ENCODE measurements around the gene PCGF1.

PCGF1 gene

GRCh38 chr2:74503506-74504475 is 3.7 kb downstream of the PCGF1 start:
- WGBS (ENCODE audit: insufficient coverage, insufficient read length) = no CpG with 5 or more reads among the region's 45 CpGs
- peaks cover 62% of the 10 kb centered on the region for H3K27me3 ChIP-seq (ENCODE audit: control insufficient read depth, insufficient read depth, low read length)
- no peak overlapping the region for H3K27ac ChIP-seq (ENCODE audit: low read length)

GRCh38 chr2:74502720-74503505 is 4.6 kb downstream of the PCGF1 start:
- H3K4me1 ChIP-seq (ENCODE audit: control insufficient read depth, insufficient read depth, low read length) = peaks cover 5% of the 10 kb centered on the region; the same call in 1 of the 2 replicates
- DNase-seq (ENCODE audit: low read depth, low spot score) = no peak
- no CpG with 5 or more reads among the region's 67 CpGs for WGBS (ENCODE audit: insufficient coverage, insufficient read length)
- peak overlapping the region; percentile 27; the same call in 1 of the 2 replicates for H3K4me3 ChIP-seq (ENCODE audit: low read length)
- no peaks in the 10 kb centered on the region for H3K36me3 ChIP-seq (ENCODE audit: control insufficient read depth, insufficient read depth, low read length)
- peaks cover 68% of the 10 kb centered on the region for H3K27me3 ChIP-seq (ENCODE audit: control insufficient read depth, insufficient read depth, low read length)
- H3K27ac ChIP-seq (ENCODE audit: low read length) = no peak overlapping the region
- H3K9me3 ChIP-seq (ENCODE audit: control insufficient read depth, insufficient read depth, low read length) = no peaks in the 10 kb centered on the region

More at GRCh38 chr2:74503506-74504475, 3.7 kb downstream of the PCGF1 start:
- Histone ChIP-seq H3K9me3 (ENCODE audit: control insufficient read depth, insufficient read depth, low read length) (no peaks in the 10 kb centered on the region), H3K4me3 (ENCODE audit: low read length) (peak overlapping the region; percentile 27; the same call in 1 of the 2 replicates), H3K36me3 (ENCODE audit: control insufficient read depth, insufficient read depth, low read length) (no peaks in the 10 kb centered on the region), H3K4me1 (ENCODE audit: control insufficient read depth, insufficient read depth, low read length) (peaks cover 5% of the 10 kb centered on the region; the same call in 1 of the 2 replicates)
- no peak for DNase-seq (ENCODE audit: low read depth, low spot score)

GRCh38 chr2:74502147-74502719 is 5.3 kb downstream of the PCGF1 start:
- Histone ChIP-seq H3K9me3 (ENCODE audit: control insufficient read depth, insufficient read depth, low read length) (no peaks in the 10 kb centered on the region), H3K27me3 (ENCODE audit: control insufficient read depth, insufficient read depth, low read length) (peaks cover 75% of the 10 kb centered on the region), H3K36me3 (ENCODE audit: control insufficient read depth, insufficient read depth, low read length) (no peaks in the 10 kb centered on the region), H3K4me3 (ENCODE audit: low read length) (peak overlapping the region; percentile 27; the same call in 1 of the 2 replicates), H3K4me1 (ENCODE audit: control insufficient read depth, insufficient read depth, low read length) (peaks cover 5% of the 10 kb centered on the region; the same call in 1 of the 2 replicates), H3K27ac (ENCODE audit: low read length) (no peak overlapping the region)
- no peak for DNase-seq (ENCODE audit: low read depth, low spot score)
- WGBS (ENCODE audit: insufficient coverage, insufficient read length) = no CpG with 5 or more reads among the region's 32 CpGs

DNA sequence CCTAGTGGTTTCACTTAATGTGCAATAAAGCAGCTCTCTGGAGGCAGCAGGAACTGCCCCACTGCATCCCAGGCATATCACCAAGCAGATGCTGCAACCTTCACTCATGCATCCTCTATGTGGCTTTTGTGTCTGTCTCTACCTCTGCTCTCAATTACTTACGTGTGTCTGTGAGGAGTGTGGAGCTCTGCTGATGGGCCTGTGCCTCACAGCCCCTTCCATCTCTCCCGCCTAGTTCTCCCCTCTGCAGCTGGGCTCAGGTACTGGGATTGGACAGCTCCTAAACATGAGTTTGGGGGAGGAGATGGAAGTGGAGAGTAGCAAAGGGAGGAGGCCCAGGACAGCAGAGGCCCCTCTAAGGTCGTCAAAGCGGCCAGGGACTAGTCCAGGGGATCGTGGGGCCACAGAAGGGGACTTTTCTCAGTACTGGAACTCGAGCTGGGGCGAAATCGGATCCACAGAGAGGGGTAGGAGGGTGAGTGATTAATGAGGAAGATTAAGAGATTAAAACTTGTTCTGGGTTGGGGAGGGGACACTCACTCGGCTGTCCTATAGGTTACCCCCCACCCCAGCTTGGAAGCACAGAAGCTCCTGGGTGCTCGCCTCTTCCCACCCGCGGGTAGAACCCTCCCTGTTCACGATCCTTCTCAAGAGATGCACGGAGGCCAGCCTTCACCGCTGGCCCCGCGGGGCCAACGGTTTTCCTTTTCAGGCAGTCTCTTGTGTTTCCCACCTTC is 6.0 kb downstream of the PCGF1 start:
- no peak for DNase-seq (ENCODE audit: low read depth, low spot score)
- H3K9me3 ChIP-seq (ENCODE audit: control insufficient read depth, insufficient read depth, low read length) = no peaks in the 10 kb centered on the region
- no peaks in the 10 kb centered on the region for H3K36me3 ChIP-seq (ENCODE audit: control insufficient read depth, insufficient read depth, low read length)
- no peak overlapping the region for H3K27ac ChIP-seq (ENCODE audit: low read length)
- H3K4me3 ChIP-seq (ENCODE audit: low read length) = no peak overlapping the region
- H3K4me1 ChIP-seq (ENCODE audit: control insufficient read depth, insufficient read depth, low read length) = peaks cover 2% of the 10 kb centered on the region; the same call in 1 of the 2 replicates
- peaks cover 82% of the 10 kb centered on the region for H3K27me3 ChIP-seq (ENCODE audit: control insufficient read depth, insufficient read depth, low read length)
- no CpG with 5 or more reads among the region's 18 CpGs for WGBS (ENCODE audit: insufficient coverage, insufficient read length)

- no peak overlapping the region for H3K27ac ChIP-seq (ENCODE audit: low read length)
- DNase-seq (ENCODE audit: low read depth, low spot score) = no peak
Measured at GRCh38 chr2:74500578-74500946, 6.9 kb downstream of the PCGF1 start.

DNA sequence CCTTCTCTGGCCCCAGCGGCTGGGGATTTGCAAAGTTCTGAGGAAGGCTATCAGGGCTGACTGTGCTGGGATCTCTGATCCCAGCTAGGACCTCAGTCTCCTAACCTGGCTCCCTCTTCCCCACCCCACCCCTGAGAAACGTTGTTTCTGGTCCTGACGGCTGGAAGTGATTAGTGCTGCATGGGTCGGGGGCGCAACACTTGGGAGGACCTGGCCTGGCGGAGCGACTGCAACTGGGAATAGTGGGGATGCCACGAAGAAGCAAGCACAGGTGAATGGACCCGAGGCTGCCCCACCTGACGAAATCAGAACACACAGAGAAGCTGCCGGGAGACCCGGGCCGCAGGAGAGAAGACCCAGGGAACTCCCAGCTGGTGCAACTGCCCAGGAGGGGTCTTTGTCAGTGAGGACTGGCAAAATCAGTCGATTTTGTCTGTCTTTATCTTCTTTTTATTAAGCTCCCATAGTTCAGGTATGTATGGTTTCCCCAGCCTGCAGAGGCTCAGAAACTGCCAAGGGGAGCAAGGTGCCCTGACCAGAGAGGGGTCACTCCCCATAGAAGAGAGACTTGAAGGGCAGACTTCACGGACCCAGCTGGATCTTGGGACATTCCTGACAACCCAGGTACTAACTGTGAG is 7.4 kb downstream of the PCGF1 start:
- H3K9me3 ChIP-seq (ENCODE audit: control insufficient read depth, insufficient read depth, low read length) = no peaks in the 10 kb centered on the region
- DNase-seq (ENCODE audit: low read depth, low spot score) = no peak
- WGBS (ENCODE audit: insufficient coverage, insufficient read length) = no CpG with 5 or more reads among the region's 15 CpGs
- H3K4me1 ChIP-seq (ENCODE audit: control insufficient read depth, insufficient read depth, low read length) = peaks cover 2% of the 10 kb centered on the region; the same call in 1 of the 2 replicates
- H3K27ac ChIP-seq (ENCODE audit: low read length) = no peak overlapping the region
- H3K27me3 ChIP-seq (ENCODE audit: control insufficient read depth, insufficient read depth, low read length) = peaks cover 90% of the 10 kb centered on the region
- no peaks in the 10 kb centered on the region for H3K36me3 ChIP-seq (ENCODE audit: control insufficient read depth, insufficient read depth, low read length)
- peak overlapping the region; percentile 54; the same call in 1 of the 2 replicates for H3K4me3 ChIP-seq (ENCODE audit: low read length)

More at GRCh38 chr2:74500578-74500946, 6.9 kb downstream of the PCGF1 start:
- H3K27me3 ChIP-seq (ENCODE audit: control insufficient read depth, insufficient read depth, low read length) = peaks cover 86% of the 10 kb centered on the region
- no peaks in the 10 kb centered on the region for H3K36me3 ChIP-seq (ENCODE audit: control insufficient read depth, insufficient read depth, low read length)
- no peak overlapping the region for H3K4me3 ChIP-seq (ENCODE audit: low read length)
- H3K4me1 ChIP-seq (ENCODE audit: control insufficient read depth, insufficient read depth, low read length) = peaks cover 2% of the 10 kb centered on the region; the same call in 1 of the 2 replicates
- no peaks in the 10 kb centered on the region for H3K9me3 ChIP-seq (ENCODE audit: control insufficient read depth, insufficient read depth, low read length)

DNA sequence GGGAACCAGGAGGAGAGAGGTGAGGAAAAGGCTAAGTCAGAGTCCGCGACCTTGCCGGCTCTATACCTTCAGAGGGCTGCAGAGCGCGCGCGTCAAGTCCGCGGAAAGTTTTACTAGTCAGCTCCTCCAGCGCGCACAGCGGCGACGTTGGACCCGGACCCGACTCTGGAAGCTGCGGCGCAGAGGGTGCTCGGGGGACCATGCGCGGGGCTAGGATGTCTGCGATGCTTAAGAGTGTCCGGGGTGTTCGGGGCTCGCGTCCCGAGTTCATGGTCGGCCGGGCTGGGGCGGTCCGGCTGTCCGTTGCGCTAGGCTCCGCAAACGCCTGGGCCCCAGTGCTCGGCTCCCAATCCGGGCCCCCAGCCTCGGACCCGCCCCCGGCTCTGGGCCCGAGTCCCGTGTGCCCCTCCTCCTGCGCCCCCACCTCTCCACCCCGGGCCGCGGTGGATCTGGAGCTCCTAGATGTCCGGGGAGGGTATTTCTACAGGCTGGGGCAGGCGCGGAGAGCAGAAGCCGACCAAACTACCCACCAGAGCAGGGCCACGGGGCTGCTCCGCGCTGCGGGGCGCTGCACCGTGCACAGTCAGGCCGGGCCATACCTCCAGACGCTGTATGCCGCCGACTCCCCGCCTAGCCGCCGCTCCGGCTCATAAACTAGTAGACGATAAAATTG is 8.1 kb downstream of the PCGF1 start, which contains the start of gene LBX2:
TSS of gene LBX2 (minus strand) at position 337 of the 673 bp plus-strand sequence. CDS start at position 271, 66 bp downstream.
- Histone ChIP-seq H3K4me3 (ENCODE audit: low read length) (peak within 1 kb of the TSS; percentile 54; the same call in 1 of the 2 replicates), H3K27me3 (ENCODE audit: control insufficient read depth, insufficient read depth, low read length) (peaks cover 86% of the 10 kb centered on the region), H3K27ac (ENCODE audit: low read length) (no peak within 1 kb of the TSS), H3K9me3 (ENCODE audit: control insufficient read depth, insufficient read depth, low read length) (no peaks in the 10 kb centered on the region), H3K4me1 (ENCODE audit: control insufficient read depth, insufficient read depth, low read length) (peaks cover 2% of the 10 kb centered on the region; the same call in 1 of the 2 replicates), H3K36me3 (ENCODE audit: control insufficient read depth, insufficient read depth, low read length) (no peaks in the 10 kb centered on the region)
- WGBS (ENCODE audit: insufficient coverage, insufficient read length) = no CpG with 5 or more reads among the region's 65 CpGs
- DNase-seq (ENCODE audit: low read depth, low spot score) = no peak

DNA sequence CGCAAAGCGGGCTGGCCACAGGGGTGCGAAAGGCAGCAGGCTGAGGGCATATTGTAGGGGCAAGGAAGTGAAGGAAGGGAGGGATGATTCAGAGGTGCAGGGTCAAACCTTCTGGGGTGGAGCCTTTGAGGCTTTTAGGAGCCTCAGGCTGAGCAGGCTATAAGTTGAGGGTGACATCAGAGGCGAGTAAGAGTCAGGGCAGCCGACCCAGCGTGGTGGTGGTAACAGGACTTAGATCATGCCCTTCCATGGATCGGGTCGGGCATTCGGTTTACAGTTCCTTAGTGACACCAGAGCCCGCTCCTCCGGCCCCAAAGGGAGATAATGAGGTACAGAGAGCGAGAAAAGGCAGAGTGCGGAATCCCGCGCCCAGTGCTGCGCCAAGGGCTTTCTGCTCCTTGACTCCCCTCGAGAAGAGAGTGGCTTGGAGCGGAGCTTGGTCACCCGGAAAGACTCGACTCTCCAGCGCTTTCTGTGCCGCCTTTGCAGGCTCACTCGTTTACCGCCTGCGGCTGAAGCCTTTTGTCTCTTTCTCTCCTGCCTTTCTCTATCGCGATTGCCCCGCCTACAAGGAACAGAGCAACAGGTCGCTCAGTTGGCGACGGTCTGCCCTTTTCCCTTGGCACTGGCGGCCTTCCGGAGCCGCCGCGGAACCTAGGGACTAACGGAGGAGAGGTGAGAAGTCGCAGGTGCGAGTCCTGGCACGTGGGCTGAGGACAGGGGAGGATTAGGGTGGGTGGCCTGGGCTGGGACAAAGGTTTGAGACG is 8.8 kb downstream of the PCGF1 start:
- H3K36me3 ChIP-seq (ENCODE audit: control insufficient read depth, insufficient read depth, low read length) = no peaks in the 10 kb centered on the region
- no peak for DNase-seq (ENCODE audit: low read depth, low spot score)
- H3K4me3 ChIP-seq (ENCODE audit: low read length) = peak overlapping the region; percentile 54; the same call in 1 of the 2 replicates

More for the DNA sequence above, 8.8 kb downstream of the PCGF1 start:
- H3K27me3 ChIP-seq (ENCODE audit: control insufficient read depth, insufficient read depth, low read length) = peaks cover 78% of the 10 kb centered on the region
- no CpG with 5 or more reads among the region's 41 CpGs for WGBS (ENCODE audit: insufficient coverage, insufficient read length)
- peaks cover 2% of the 10 kb centered on the region; the same call in 1 of the 2 replicates for H3K4me1 ChIP-seq (ENCODE audit: control insufficient read depth, insufficient read depth, low read length)
- no peaks in the 10 kb centered on the region for H3K9me3 ChIP-seq (ENCODE audit: control insufficient read depth, insufficient read depth, low read length)
- H3K27ac ChIP-seq (ENCODE audit: low read length) = no peak overlapping the region

Data from iPS DF 6.9 (cell line).